Fibroblast of pulmonary artery (primary cell): ENCODE results near the gene TBC1D16.

Source experiments
- DNase-seq: peaks from one replicate; pipeline ENCODE4 v3.0.0-alpha.2; 2010; ENCODE audit warnings: low read depth
- H3K4me3 ChIP-seq: replicated peaks from 2 replicates; pipeline ENCODE4 v1.5.1; 2011; ENCODE audit warnings: low read depth, mild to moderate bottlenecking, control low read depth, low read length, moderate library complexity
- TF ChIP-seq, protein P1 (sequence below): IDR thresholded peaks from 2 replicates; pipeline ENCODE4 v1.5.1; 2011; ENCODE audit warnings: mild to moderate bottlenecking, control low read depth, low read length, inconsistent platforms; ENCODE audit errors: missing control alignments

Gene TBC1D16

DNA sequence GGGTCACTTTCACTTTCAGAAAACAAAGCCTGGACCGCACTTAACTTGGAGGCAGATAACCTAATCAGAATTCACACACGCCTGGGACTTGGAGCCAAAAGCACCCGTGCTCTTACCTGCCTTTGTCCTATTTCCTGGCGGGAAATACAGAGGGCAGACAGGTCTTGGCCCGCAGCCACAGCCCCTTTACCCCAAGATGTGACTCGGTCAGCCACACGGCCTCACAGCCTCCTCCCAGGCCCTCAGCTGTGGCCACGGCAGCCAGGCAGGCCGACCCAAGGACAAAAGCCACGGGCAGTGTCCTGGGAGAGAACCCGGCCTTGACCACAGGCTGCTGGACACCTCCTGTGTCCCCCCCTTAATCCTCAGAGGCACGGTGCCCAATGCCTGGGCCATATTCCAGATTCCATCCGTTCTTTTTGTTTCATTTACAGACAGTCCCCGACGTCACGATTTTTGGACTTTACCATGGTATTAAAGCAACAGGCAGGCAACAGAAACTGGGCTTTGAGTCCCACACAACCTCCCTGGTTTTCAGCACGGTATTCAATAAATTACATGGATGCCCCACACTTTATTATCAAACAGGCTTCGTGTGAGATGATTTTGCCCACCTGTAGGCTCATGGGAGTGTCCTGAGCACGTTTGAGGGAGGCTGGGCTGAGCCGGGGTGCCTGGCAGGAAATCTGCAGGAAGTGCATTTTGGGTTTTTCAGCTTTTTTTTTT, 35.6 kb upstream of the TBC1D16 start:
- peak overlapping the region; percentile 38 for H3K4me3 ChIP-seq
- TF ChIP-seq, protein P1, sequence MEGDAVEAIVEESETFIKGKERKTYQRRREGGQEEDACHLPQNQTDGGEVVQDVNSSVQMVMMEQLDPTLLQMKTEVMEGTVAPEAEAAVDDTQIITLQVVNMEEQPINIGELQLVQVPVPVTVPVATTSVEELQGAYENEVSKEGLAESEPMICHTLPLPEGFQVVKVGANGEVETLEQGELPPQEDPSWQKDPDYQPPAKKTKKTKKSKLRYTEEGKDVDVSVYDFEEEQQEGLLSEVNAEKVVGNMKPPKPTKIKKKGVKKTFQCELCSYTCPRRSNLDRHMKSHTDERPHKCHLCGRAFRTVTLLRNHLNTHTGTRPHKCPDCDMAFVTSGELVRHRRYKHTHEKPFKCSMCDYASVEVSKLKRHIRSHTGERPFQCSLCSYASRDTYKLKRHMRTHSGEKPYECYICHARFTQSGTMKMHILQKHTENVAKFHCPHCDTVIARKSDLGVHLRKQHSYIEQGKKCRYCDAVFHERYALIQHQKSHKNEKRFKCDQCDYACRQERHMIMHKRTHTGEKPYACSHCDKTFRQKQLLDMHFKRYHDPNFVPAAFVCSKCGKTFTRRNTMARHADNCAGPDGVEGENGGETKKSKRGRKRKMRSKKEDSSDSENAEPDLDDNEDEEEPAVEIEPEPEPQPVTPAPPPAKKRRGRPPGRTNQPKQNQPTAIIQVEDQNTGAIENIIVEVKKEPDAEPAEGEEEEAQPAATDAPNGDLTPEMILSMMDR, result no peak
- peak; percentile 69 for DNase-seq

DNA sequence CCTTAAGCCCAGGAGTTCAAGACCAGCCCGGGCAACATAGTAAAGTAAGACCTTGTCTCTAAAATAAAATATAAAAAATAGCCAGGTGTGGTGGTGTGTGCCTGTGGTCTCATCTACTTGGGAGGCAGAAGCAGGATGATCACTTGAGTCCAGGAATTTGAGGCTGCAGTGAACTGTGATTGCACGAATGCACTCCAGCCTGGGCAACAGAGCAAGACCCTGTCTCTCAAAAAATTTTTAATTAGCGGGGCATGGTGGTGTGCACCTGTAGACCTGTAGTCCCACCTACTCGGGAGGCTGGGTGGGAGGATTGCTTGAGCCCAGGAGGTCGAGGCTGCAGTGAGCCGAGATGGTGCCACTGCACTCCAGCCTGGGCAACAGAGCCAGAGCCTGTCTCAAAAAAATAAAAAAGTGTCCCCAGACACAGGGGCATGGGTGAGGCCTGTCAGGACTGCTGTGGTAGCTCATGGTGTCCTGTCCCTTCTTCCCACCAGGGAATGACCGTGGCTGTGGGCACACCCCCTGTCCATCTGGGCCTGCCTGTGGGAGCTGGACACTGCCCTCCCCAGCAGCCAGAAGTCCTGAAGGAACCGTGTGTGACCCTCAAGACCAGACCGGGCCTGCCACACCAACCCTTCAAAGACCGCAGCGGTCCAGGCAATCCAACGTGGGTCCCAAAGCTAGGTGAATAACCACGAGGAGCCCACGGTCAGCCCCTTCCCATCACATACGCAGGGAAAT, 34.9 kb upstream of the TBC1D16 start:
- H3K4me3 ChIP-seq, result peak overlapping the region; percentile 38
- TF ChIP-seq, protein P1, result no peak
- DNase-seq, result no peak

DNA sequence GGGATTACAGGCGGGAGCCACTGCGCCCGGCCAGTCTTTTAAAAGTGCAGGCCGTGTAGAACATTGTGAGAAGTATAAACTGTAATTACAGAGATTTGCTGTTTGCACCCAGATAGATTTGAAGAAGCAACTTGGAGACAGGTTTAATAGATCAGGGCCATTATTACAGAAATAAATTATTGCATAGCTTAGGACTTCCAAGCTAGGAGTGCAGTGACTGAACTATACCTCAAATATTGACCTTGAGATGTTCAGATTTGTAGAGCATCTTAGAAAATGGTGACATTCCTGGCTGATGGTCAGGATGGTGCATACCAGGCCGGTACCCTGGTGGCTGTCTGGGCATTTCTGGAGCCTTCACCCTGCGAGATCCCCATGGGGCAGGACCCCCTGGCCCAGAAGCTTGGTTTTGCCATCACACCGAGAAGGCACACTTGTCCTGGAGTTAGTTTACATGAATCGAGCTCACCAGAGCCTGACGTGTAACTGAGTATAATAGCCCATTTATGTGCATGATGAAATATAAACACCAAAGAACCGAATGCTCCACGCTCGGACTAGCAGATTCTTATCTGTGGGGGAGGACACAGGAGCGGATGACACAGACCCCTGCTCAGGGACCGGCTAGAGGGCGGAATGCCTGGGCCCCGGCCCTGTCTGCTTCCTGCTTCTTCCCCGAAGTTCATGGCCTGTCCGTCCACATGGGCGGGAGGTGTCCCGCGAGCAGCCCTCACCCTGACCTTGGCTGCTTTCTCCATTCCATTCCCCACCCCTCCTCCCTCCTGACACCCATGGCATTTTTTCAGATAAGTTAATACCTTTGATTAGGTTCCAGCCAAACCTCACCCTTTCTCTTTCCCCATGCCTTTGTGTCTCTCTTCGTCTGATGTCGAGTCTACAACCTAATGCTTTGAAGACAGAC, 32.9 kb upstream of the TBC1D16 start:
- peak; percentile 54 for DNase-seq
- no peak overlapping the region for H3K4me3 ChIP-seq
- TF ChIP-seq, protein P1, result no peak

DNA sequence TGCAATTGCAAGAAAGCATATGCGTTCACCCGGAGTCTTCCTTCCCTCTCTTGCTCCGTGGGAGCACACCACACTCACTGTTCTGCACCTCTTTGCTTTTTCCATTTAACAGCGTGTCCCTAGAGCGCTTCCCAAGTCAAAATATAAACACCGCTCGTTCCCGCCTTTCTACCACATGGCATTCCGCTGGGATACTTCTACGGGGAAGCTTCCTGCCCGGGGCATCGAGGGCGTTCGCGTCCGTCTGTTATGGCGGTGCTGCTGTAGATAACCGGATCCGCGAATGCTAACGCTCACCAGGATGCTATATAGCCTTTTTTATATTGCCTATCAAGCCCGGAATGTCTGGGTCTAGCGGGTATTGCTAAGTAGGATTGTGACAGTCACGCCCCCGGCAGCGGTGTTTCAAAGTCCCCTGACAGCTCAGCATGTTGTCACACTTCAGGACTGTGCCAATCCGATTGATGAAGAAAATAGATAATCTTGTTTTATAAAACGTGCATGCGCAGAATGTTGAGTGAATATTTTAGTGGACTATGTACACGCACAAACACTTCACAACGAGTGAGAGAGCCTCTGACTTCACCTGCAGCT, 31.8 kb upstream of the TBC1D16 start:
- TF ChIP-seq, protein P1, result no peak
- no peak overlapping the region for H3K4me3 ChIP-seq
- DNase-seq, result no peak

DNA sequence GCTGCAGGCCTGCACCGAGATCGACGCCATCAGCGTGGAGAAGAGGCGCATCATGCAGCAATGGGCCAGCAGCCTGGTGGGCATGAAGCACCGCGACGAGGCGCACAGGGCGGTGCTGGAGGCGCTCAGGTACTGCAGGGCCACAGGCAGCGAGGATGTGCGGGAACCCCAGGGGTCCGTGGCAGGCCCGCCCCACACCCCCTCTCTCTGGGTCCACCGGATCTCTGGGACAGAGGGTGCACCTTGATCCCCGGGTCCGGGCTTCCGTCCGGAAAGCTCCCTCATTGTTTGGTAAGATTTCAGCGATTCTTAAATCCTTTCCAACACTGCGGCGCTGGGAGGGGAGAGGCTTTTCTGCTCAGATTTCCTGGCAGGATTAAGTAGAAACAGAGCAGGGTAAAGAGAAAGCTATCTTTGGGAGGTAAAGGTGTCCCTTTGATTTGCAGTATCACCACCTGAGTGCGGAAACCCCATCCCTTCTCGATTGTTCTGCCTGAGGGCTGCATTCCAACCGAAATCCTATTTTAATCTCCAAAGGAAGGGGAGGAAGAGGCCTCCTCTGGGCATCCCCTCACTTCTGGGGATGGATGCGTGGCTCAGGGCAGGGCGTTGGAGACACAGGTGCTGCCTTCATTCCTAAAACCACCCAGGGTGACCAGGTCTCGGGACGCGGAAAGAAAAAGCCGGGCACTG, 30.0 kb upstream of the TBC1D16 start:
- TF ChIP-seq, protein P1, result no peak
- no peak for DNase-seq
- H3K4me3 ChIP-seq, result no peak overlapping the region

DNA sequence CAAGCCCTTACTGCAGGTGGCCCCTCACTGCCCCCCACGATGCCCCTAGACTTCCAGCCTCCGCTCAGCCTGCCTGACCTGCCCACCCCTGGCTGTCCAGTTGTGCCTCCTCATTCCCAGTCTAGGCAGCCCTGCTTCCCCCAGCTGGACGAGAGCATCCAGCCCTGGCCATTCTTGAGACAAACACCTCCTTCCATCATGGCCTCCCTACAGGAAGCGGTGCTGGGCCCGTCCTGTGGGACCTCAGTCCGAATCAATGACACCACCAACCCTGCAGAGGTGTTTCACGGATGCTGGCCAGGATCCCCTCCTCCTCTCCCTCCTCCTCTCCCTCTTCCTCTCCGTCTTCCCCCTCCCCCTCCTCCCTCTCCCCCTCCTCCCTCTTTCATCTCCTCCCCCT, 29.0 kb upstream of the TBC1D16 start:
- no peak for DNase-seq
- no peak overlapping the region for H3K4me3 ChIP-seq
- TF ChIP-seq, protein P1, result no peak
